GM12872 (cell line): ENCODE data around the gene BBS1.

Experiments used
- CTCF ChIP-seq: IDR thresholded peaks from 3 replicates; pipeline ENCODE4 v1.5.1; 2011; ENCODE audit warnings: low read depth, mild to moderate bottlenecking, low read length, moderate library complexity; ENCODE audit not compliant: insufficient read depth

Gene BBS1

GRCh38 chr11:66473167-66473566, 37.3 kb upstream of the BBS1 start:
- TF ChIP-seq CTCF: no peak

- no peak for TF ChIP-seq CTCF
Measured at GRCh38 chr11:66473608-66474515, 36.6 kb upstream of the BBS1 start.

- no peak for TF ChIP-seq CTCF
Measured at GRCh38 chr11:66475349-66476172, 34.9 kb upstream of the BBS1 start.

- TF ChIP-seq CTCF: no peak
Measured at GRCh38 chr11:66476173-66476840, 34.1 kb upstream of the BBS1 start.

- TF ChIP-seq CTCF: no peak
Measured at GRCh38 chr11:66476841-66477251, 33.6 kb upstream of the BBS1 start.

GRCh38 chr11:66477263-66478201, 32.9 kb upstream of the BBS1 start:
- no peak for TF ChIP-seq CTCF
